ENCODE data around the gene TCERG1L. TPM values are rescaled to one million over a fixed set of nuclear protein-coding genes. Genes with fewer than 3 reads are reported as not detected.
"Not testable (repeated sequence)": the region's sequence is repeated elsewhere in the genome, so short reads cannot be mapped to it uniquely, and the experiment has no call there.

TCERG1L gene
- polyA plus RNA-seq, 1 donor from 2014 or later: 0.53 TPM

- no peaks in the 10 kb centered on the region for H3K27me3 ChIP-seq (ENCODE audit: insufficient read depth, low read depth, low read length)
- H3F3A ChIP-seq (ENCODE audit: insufficient read depth, low read length, poor library complexity, severe bottlenecking): no peaks in the 10 kb centered on the region
- H3K27ac ChIP-seq (ENCODE audit: low read length): no peak overlapping the region
- TF ChIP-seq MXI1 (conservative IDR thresholded peaks at IDR 0.05; ENCODE audit: poor library complexity, severe bottlenecking) (no peak), EP300 (conservative IDR thresholded peaks at IDR 0.05; ENCODE audit: poor library complexity, severe bottlenecking) (no peak), POLR2AphosphoS5 (IDR thresholded peaks at IDR 0.05) (no peak), REST (IDR thresholded peaks at IDR 0.05; ENCODE audit: borderline replicate concordance) (no peak), RAD21 (conservative IDR thresholded peaks at IDR 0.05) (no peak), EZH2 (IDR thresholded peaks at IDR 0.05; ENCODE audit: borderline replicate concordance, insufficient read depth, low read length, poor library complexity, severe bottlenecking) (no peak), TAF1 (IDR thresholded peaks at IDR 0.05; ENCODE audit: low read depth) (no peak), SMC3 (conservative IDR thresholded peaks at IDR 0.05; ENCODE audit: poor library complexity) (no peak)
- TF ChIP-seq, protein P1, sequence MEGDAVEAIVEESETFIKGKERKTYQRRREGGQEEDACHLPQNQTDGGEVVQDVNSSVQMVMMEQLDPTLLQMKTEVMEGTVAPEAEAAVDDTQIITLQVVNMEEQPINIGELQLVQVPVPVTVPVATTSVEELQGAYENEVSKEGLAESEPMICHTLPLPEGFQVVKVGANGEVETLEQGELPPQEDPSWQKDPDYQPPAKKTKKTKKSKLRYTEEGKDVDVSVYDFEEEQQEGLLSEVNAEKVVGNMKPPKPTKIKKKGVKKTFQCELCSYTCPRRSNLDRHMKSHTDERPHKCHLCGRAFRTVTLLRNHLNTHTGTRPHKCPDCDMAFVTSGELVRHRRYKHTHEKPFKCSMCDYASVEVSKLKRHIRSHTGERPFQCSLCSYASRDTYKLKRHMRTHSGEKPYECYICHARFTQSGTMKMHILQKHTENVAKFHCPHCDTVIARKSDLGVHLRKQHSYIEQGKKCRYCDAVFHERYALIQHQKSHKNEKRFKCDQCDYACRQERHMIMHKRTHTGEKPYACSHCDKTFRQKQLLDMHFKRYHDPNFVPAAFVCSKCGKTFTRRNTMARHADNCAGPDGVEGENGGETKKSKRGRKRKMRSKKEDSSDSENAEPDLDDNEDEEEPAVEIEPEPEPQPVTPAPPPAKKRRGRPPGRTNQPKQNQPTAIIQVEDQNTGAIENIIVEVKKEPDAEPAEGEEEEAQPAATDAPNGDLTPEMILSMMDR (IDR thresholded peaks at IDR 0.05; ENCODE audit: poor library complexity, severe bottlenecking): no peak
- H3K79me2 ChIP-seq (replicated peaks; ENCODE audit: insufficient read depth, low read length): no peaks in the 10 kb centered on the region
- no peak overlapping the region for H3K9ac ChIP-seq (ENCODE audit: low read length)
- no peaks in the 10 kb centered on the region for H3K9me2 ChIP-seq (ENCODE audit: insufficient read depth, low read length)
- H4K20me1 ChIP-seq (ENCODE audit: insufficient read depth): no peaks in the 10 kb centered on the region
- H2AFZ ChIP-seq (ENCODE audit: low read depth, low read length): no peak overlapping the region
- H3K36me3 ChIP-seq (ENCODE audit: insufficient read depth, low read length): no peaks in the 10 kb centered on the region
- no peaks in the 10 kb centered on the region for H3K9me3 ChIP-seq (ENCODE audit: low read length)
- H3K4me3 ChIP-seq (ENCODE audit: low read length): no peak overlapping the region
- no peak overlapping the region for H3K4me2 ChIP-seq (ENCODE audit: low read length)
Observed at GRCh38 chr10:131079314-131079713, 232.2 kb downstream of the TCERG1L start.

GRCh38 chr10:131078882-131079280, 232.6 kb downstream of the TCERG1L start:
- not testable (repeated sequence) for H3F3A ChIP-seq (ENCODE audit: insufficient read depth, low read length, poor library complexity, severe bottlenecking); H3K27ac ChIP-seq (ENCODE audit: low read length); H4K20me1 ChIP-seq (ENCODE audit: insufficient read depth); H3K36me3 ChIP-seq (ENCODE audit: insufficient read depth, low read length); H3K9me3 ChIP-seq (ENCODE audit: low read length); H2AFZ ChIP-seq (ENCODE audit: low read depth, low read length); H3K79me2 ChIP-seq (replicated peaks; ENCODE audit: insufficient read depth, low read length); H3K9me2 ChIP-seq (ENCODE audit: insufficient read depth, low read length); H3K27me3 ChIP-seq (ENCODE audit: insufficient read depth, low read depth, low read length); H3K4me3 ChIP-seq (ENCODE audit: low read length); H3K4me2 ChIP-seq (ENCODE audit: low read length); H3K9ac ChIP-seq (ENCODE audit: low read length)
